ENCODE data around the gene FAM163B. TPM values are rescaled to one million over a fixed set of nuclear protein-coding genes. Genes with fewer than 3 reads are reported as not detected.

FAM163B gene
- total RNA-seq, 1 donor from 2014 or later: not detected

GRCh38 chr9:133543772-133544467, 65.3 kb downstream of the FAM163B start:
- no peaks in the 10 kb centered on the region for H3K9me3 Mint-ChIP-seq
- H3K4me1 Mint-ChIP-seq: peaks cover 14% of the 10 kb centered on the region
- H3K4me3 Mint-ChIP-seq: no peak overlapping the region
- no peak overlapping the region for H3K27ac Mint-ChIP-seq
- POLR2A ChIA-PET: interaction anchor here (0.6 kb wide), 1 partner anchor 566 kb away, joined by 4 read pairs; no protein-coding TSS in a partner anchor
- no peak for ATAC-seq (ENCODE audit: low read depth)
- CTCF ChIA-PET: no interaction called here
- DNase-seq: no peak
- no peaks in the 10 kb centered on the region for H3K36me3 Mint-ChIP-seq (ENCODE audit: low read depth)
- peaks cover 11% of the 10 kb centered on the region for H3K27me3 Mint-ChIP-seq
- intact Hi-C loops (cut with micrococcal nuclease): no loop called here
- no peak for TF ChIP-seq CTCF (IDR thresholded peaks at IDR 0.05)

GRCh38 chr9:133542002-133542401, 67.2 kb downstream of the FAM163B start:
- ATAC-seq (ENCODE audit: low read depth) (no peak), DNase-seq (no peak)
- Mint-ChIP-seq H3K27ac (no peak overlapping the region), H3K36me3 (ENCODE audit: low read depth) (no peaks in the 10 kb centered on the region), H3K4me3 (no peak overlapping the region), H3K4me1 (peaks cover 16% of the 10 kb centered on the region), H3K27me3 (peaks cover 16% of the 10 kb centered on the region), H3K9me3 (no peaks in the 10 kb centered on the region)
- ChIA-PET CTCF (no interaction called here), POLR2A (no interaction called here)
- no peak for TF ChIP-seq CTCF (IDR thresholded peaks at IDR 0.05)
- intact Hi-C loops (cut with micrococcal nuclease): no loop called here

GRCh38 chr9:133540698-133541025, 68.5 kb downstream of the FAM163B start:
- no peak for TF ChIP-seq CTCF (IDR thresholded peaks at IDR 0.05)
- Mint-ChIP-seq H3K9me3 (no peaks in the 10 kb centered on the region), H3K4me1 (peaks cover 16% of the 10 kb centered on the region), H3K36me3 (ENCODE audit: low read depth) (no peaks in the 10 kb centered on the region), H3K4me3 (peak overlapping the region; percentile 52), H3K27ac (no peak overlapping the region), H3K27me3 (peaks cover 19% of the 10 kb centered on the region)
- DNase-seq (no peak), ATAC-seq (ENCODE audit: low read depth) (peak; percentile 71)
- intact Hi-C loops (cut with micrococcal nuclease): no loop called here
- POLR2A ChIA-PET: no interaction called here
- CTCF ChIA-PET: no interaction called here

- peaks cover 20% of the 10 kb centered on the region for H3K27me3 Mint-ChIP-seq
- H3K36me3 Mint-ChIP-seq (ENCODE audit: low read depth): no peaks in the 10 kb centered on the region
- no peak overlapping the region for H3K27ac Mint-ChIP-seq
- peaks cover 16% of the 10 kb centered on the region for H3K4me1 Mint-ChIP-seq
- TF ChIP-seq CTCF (IDR thresholded peaks at IDR 0.05): no peak
- CTCF ChIA-PET: no interaction called here
- intact Hi-C loops (cut with micrococcal nuclease): no loop called here
- peak overlapping the region; percentile 52 for H3K4me3 Mint-ChIP-seq
- DNase-seq: no peak
- POLR2A ChIA-PET: no interaction called here
- no peaks in the 10 kb centered on the region for H3K9me3 Mint-ChIP-seq
- peak; percentile 14 for ATAC-seq (ENCODE audit: low read depth)
Observed at GRCh38 chr9:133539991-133540697, 69.0 kb downstream of the FAM163B start.

GRCh38 chr9:133538851-133539833, 70.0 kb downstream of the FAM163B start:
- ChIA-PET POLR2A (no interaction called here), CTCF (no interaction called here)
- ATAC-seq (ENCODE audit: low read depth) (no peak), DNase-seq (no peak)
- H3K27me3 Mint-ChIP-seq: peaks cover 20% of the 10 kb centered on the region
- TF ChIP-seq CTCF (IDR thresholded peaks at IDR 0.05): no peak
- H3K4me3 Mint-ChIP-seq: no peak overlapping the region
- peaks cover 16% of the 10 kb centered on the region for H3K4me1 Mint-ChIP-seq
- no peaks in the 10 kb centered on the region for H3K9me3 Mint-ChIP-seq
- H3K36me3 Mint-ChIP-seq (ENCODE audit: low read depth): no peaks in the 10 kb centered on the region
- H3K27ac Mint-ChIP-seq: no peak overlapping the region
- intact Hi-C loops (cut with micrococcal nuclease): no loop called here

Measured in activated B cell treated with CpG ODN at 0.5 μM for 24 hours (primary cell).